GM12801 (cell line): Measurements from ENCODE around the gene SLC1A2.

Experiments used
- TF ChIP-seq, protein P1 (sequence below): IDR thresholded peaks from one replicate; pipeline ENCODE4 v1.5.1; 2011; ENCODE audit warnings: control low read depth; ENCODE audit not compliant: insufficient read length; ENCODE audit errors: extremely low read depth

Gene SLC1A2

DNA sequence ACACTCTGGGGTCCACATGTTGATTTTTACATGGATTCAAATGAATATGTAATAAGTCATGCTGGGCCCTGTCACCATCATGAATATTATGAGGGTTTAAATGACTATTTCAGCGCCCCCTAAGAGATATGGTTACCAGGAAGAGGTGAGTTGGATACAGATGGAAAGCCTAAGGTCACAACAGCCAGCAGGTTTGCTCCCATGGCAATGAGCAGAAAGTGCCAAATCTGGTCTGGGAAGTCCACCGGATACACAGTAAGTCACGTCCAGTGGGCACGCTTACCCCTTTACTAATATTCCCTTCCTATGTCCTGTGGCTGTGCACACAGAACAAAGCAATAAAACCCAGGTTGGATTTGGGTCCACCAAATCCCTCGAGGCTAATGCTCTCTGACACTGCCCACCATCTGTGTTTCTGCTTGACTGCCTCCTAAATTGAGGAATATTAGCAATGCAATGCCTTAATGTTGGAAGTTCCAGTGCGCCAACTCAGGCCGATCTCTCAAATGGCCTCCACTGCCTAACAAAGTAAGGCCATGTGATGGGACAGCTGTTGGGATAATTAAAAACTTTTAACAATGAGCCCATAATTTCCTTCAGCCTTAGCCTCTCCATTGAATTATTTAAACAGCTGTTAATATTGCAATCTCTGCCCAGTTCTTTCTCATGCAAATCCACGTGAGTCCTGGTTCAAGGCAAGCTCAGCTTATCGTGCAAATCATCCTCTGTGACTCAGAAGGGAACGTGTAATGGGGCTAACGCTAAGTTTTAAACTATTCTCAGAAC, 97.6 kb downstream of the SLC1A2 start:
- TF ChIP-seq, protein P1, sequence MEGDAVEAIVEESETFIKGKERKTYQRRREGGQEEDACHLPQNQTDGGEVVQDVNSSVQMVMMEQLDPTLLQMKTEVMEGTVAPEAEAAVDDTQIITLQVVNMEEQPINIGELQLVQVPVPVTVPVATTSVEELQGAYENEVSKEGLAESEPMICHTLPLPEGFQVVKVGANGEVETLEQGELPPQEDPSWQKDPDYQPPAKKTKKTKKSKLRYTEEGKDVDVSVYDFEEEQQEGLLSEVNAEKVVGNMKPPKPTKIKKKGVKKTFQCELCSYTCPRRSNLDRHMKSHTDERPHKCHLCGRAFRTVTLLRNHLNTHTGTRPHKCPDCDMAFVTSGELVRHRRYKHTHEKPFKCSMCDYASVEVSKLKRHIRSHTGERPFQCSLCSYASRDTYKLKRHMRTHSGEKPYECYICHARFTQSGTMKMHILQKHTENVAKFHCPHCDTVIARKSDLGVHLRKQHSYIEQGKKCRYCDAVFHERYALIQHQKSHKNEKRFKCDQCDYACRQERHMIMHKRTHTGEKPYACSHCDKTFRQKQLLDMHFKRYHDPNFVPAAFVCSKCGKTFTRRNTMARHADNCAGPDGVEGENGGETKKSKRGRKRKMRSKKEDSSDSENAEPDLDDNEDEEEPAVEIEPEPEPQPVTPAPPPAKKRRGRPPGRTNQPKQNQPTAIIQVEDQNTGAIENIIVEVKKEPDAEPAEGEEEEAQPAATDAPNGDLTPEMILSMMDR, result no peak

DNA sequence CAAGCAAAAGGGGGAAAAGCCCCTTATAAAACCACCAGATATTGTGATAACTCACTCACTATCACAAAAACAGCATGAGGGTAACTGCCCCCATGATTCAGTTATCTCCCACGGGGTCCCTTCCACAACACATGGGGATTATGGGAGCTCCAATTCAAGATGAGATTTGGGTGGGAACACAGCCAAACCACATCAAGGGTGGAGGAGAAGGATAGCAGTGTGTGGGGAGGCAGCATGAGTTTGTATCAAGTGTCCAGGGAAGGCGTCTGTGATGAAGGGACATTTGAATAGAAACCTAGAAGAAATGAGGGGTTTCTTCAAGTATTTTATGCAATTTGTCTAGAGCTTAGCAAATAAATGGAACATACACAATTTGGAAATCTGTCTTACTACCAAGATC, 98.2 kb downstream of the SLC1A2 start:
- TF ChIP-seq, protein P1, result no peak

DNA sequence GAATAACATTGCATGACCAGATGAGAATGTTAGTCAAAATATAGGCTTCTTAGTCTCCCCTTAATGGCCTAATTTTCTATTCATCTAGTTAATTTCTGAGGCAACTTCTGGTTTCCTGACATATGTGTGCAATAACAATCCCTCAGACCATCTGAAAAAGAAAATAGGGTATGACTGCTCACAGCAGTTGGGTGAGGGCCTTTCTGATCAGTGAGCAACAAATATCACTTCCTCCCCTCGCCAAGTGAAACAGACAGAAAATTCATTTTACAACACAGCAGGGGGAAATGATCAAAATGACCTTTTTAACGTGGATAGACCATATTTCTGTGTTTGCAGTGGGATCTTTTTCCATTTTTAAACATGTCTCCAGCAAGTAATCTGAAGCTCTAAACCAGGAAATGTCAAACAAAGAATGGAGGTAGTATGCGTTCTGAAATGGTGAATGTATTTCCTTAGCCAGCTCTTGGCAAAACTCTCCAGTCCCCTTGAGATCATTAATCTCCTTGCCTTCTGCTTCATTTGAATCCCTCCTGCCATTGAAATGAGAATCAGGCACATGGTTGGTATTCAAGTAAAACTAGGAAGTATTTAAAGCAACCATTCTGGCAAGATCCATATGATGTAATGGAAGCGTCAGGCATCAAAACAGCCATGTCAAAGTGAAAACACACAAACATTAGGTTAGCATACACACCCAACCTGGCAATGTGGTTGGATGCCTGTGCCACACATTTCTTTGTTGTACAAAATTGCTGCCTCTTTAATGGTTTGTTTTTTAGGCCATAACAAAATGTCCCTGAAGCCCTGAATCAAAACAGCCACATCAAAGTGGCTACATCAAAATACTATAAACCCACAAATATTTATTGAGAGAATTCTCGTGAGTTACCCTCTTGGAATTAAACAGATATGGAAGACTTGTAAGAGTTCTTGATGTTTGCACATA, 100.1 kb downstream of the SLC1A2 start:
- TF ChIP-seq, protein P1, result no peak

DNA sequence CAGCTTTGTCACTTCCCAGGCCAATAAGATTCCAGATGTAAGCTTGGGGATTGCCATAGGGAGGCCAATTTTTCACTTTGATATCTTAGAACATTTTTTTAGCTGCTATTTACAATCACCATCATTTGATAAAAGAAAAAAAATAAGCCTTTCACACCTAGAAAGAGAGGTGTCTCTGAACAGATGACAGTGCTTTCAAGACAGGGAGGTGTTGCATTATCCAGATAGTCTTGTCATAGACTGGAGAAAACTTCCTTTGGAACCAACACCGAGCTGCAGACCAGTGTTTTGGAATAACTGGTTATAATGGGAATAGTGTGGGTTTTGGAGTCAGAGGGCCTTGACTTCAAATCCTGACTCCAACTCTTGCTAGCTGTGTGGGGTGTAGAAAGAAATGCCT, 101.0 kb downstream of the SLC1A2 start:
- TF ChIP-seq, protein P1, result no peak

DNA sequence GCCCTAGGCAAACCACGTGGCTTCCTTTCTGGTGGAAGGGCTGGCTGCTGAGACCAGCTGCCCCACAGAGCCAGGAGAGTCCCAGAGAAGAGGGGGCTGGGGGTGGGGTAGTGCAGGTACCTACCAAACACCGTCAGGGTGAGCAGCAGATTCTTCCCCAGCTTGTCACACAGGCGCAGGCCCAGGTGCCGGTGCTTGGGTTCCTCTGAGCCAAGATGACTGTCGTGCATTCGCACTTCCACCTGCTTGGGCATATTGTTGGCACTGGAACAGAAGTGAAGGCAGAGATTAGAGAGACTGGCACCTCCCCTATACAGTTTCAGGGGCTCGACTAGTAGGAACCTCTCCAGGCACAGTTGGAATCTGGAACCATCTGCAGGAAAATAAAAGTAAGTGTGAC, 102.1 kb downstream of the SLC1A2 start:
- TF ChIP-seq, protein P1, result no peak

DNA sequence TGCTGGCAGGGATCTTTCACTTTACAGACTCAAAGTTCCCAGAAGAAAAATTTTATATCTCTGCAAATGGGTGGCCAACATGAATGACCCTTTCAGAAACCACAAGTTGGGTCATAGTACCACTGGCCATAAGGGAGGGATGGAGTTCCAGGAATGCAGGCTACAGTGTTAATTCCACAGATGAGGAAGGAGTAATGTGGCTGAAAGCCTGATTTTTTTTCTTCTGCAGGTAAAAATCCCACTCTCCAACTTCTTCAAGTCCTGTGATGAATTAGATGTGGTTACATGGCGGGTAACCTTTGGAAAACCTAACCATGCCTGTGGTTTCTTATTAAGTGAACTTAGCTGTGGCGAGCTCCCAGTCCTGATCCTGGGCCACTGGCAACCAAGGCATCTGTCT, 103.2 kb downstream of the SLC1A2 start:
- TF ChIP-seq, protein P1, result no peak

DNA sequence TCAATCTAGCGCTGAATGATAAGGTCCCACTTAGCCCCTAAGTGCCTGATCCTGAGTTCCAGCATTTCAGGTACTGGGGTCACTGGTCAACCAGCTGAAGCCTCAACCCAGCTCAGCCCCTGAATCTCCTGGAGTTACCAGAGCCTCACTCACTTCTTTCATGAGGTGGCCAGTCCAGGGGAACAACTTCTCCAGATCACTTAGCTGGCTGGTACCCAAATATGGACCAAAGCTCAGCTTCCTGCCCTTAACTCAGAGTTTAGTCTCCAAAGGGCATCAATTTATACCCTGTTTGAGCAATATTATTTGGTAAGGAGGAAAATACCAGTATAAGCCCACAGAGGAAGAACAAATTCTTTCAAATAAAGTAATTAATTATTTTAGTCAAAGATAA, 105.6 kb downstream of the SLC1A2 start:
- TF ChIP-seq, protein P1, result no peak
